GM23338 (cell line): Measurements from ENCODE around the gene CDC34.

Source experiments
- CREB1 ChIP-seq: fragments of 250-450 bp; sonication (Bioruptor Pico); IDR thresholded peaks from 2 replicates; pipeline ENCODE4 v1.5.0; 2020; ENCODE audit warnings: low read depth, mild to moderate bottlenecking, moderate library complexity
- EZH2 ChIP-seq: fragments of 200-600 bp; sonication (generic); IDR thresholded peaks from one replicate; pipeline ENCODE4 v1.8.0; 2017; ENCODE audit warnings: antibody characterized with exemption, mild to moderate bottlenecking, low read depth; ENCODE audit not compliant: unreplicated experiment
- EZH2phosphoT487 ChIP-seq: fragments of 200-600 bp; sonication (generic); IDR thresholded peaks from one replicate; pipeline ENCODE4 v1.8.1; 2018; ENCODE audit warnings: antibody characterized with exemption; ENCODE audit not compliant: unreplicated experiment
- NANOG ChIP-seq: IDR thresholded peaks from 2 replicates; pipeline ENCODE4 v1.6.1; 2016; ENCODE audit warnings: antibody characterized with exemption, borderline replicate concordance
- TF ChIP-seq, protein P1 (sequence below), 2 experiments: fragments of 200-600 bp in 1 of 2; sonication (generic) in 1 of 2; conservative IDR thresholded peaks; 2 replicates each; pipeline versions ENCODE4 v1.5.1 to v1.6.1; 2016 to 2017; ENCODE audit warnings: antibody characterized with exemption in 2 of 2, low read depth in 2 of 2, mild to moderate bottlenecking in 2 of 2, moderate library complexity in 1 of 2
- TF ChIP-seq, protein P2 (sequence below): IDR thresholded peaks from one replicate; pipeline ENCODE4 v1.6.1; 2018; ENCODE audit warnings: antibody characterized with exemption; ENCODE audit not compliant: unreplicated experiment

DNA sequence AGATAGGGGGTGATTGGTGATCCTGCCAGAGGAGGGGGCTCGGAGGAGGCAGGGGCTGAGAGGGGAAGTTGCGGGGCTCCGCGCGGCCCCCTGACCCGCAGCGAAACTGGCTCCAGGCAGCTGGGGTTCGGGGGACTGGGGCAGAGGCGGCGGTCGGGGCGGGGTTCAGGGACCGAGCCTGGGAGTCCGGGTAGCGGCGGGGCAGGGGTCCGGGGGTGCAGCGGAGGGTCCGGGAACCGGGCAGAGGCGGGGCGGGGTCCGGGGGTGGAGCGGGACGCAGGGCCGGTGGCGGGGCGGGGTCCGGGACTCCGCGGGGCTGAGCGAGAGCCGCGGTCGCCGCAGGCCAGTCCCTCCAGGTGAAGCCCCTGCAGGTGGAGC lies 34.1 kb upstream of the CDC34 start:
- TF ChIP-seq, protein P1, sequence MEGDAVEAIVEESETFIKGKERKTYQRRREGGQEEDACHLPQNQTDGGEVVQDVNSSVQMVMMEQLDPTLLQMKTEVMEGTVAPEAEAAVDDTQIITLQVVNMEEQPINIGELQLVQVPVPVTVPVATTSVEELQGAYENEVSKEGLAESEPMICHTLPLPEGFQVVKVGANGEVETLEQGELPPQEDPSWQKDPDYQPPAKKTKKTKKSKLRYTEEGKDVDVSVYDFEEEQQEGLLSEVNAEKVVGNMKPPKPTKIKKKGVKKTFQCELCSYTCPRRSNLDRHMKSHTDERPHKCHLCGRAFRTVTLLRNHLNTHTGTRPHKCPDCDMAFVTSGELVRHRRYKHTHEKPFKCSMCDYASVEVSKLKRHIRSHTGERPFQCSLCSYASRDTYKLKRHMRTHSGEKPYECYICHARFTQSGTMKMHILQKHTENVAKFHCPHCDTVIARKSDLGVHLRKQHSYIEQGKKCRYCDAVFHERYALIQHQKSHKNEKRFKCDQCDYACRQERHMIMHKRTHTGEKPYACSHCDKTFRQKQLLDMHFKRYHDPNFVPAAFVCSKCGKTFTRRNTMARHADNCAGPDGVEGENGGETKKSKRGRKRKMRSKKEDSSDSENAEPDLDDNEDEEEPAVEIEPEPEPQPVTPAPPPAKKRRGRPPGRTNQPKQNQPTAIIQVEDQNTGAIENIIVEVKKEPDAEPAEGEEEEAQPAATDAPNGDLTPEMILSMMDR (conservative IDR thresholded peaks at IDR 0.05; ENCODE audit: low read depth in 2 of 2): no peak
- TF ChIP-seq, protein P2, sequence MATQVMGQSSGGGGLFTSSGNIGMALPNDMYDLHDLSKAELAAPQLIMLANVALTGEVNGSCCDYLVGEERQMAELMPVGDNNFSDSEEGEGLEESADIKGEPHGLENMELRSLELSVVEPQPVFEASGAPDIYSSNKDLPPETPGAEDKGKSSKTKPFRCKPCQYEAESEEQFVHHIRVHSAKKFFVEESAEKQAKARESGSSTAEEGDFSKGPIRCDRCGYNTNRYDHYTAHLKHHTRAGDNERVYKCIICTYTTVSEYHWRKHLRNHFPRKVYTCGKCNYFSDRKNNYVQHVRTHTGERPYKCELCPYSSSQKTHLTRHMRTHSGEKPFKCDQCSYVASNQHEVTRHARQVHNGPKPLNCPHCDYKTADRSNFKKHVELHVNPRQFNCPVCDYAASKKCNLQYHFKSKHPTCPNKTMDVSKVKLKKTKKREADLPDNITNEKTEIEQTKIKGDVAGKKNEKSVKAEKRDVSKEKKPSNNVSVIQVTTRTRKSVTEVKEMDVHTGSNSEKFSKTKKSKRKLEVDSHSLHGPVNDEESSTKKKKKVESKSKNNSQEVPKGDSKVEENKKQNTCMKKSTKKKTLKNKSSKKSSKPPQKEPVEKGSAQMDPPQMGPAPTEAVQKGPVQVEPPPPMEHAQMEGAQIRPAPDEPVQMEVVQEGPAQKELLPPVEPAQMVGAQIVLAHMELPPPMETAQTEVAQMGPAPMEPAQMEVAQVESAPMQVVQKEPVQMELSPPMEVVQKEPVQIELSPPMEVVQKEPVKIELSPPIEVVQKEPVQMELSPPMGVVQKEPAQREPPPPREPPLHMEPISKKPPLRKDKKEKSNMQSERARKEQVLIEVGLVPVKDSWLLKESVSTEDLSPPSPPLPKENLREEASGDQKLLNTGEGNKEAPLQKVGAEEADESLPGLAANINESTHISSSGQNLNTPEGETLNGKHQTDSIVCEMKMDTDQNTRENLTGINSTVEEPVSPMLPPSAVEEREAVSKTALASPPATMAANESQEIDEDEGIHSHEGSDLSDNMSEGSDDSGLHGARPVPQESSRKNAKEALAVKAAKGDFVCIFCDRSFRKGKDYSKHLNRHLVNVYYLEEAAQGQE: no peak
- TF ChIP-seq EZH2: no peak
- TF ChIP-seq CREB1 (CRISPR knock-in tag): no peak
- TF ChIP-seq EZH2phosphoT487: no peak
- no peak for TF ChIP-seq NANOG
